Subcutaneous adipose tissue (tissue), 4 donors: ENCODE data around the gene SLAMF8. TPM values are rescaled to one million over a fixed set of nuclear protein-coding genes. Genes with fewer than 3 reads are reported as not detected.

ENCODE experiments used
- total RNA-seq, 4 donors: library from RNA; depleted of rRNA; stranded (reverse); fragments of >200 nt; gene quantifications; one replicate each; pipeline ENCODE4 v1.1.0, GENCODE V29; 2016
- TF ChIP-seq, protein P1 (sequence below): fragments of 450-650 bp; IDR thresholded peaks from one replicate; pipeline ENCODE4 v1.5.1; 2016; ENCODE audit warnings: low read depth, mild to moderate bottlenecking, control low read depth, antibody characterized with exemption, moderate library complexity

Gene SLAMF8
- total RNA-seq, 4 donors from 2014 or later, result 8.3 to 79.9 (median 14.4) TPM

GRCh38 chr1:159821171-159821867 lies 5.4 kb upstream of the SLAMF8 start:
- TF ChIP-seq, protein P1, sequence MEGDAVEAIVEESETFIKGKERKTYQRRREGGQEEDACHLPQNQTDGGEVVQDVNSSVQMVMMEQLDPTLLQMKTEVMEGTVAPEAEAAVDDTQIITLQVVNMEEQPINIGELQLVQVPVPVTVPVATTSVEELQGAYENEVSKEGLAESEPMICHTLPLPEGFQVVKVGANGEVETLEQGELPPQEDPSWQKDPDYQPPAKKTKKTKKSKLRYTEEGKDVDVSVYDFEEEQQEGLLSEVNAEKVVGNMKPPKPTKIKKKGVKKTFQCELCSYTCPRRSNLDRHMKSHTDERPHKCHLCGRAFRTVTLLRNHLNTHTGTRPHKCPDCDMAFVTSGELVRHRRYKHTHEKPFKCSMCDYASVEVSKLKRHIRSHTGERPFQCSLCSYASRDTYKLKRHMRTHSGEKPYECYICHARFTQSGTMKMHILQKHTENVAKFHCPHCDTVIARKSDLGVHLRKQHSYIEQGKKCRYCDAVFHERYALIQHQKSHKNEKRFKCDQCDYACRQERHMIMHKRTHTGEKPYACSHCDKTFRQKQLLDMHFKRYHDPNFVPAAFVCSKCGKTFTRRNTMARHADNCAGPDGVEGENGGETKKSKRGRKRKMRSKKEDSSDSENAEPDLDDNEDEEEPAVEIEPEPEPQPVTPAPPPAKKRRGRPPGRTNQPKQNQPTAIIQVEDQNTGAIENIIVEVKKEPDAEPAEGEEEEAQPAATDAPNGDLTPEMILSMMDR, result no peak

DNA sequence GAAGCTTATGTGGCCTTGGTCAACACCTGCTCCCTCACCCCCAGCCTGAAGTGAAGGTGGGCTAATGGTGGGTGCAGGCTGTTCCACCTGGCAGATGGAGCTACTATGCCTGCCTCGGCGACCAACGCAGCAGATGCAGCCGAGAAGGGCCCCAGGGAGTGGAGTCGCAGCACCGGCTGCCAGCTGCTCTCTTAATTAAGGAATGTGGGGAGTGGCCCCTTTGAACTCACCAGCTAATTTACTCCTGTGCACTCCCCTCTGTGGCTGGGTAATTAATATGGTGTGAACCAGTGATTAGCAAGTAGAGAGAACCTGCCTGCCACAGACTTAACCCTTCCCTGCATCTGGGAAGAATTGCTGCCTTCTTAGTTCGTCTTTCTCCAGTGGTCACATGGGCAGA lies 3.3 kb upstream of the SLAMF8 start:
- TF ChIP-seq, protein P1, result no peak

DNA sequence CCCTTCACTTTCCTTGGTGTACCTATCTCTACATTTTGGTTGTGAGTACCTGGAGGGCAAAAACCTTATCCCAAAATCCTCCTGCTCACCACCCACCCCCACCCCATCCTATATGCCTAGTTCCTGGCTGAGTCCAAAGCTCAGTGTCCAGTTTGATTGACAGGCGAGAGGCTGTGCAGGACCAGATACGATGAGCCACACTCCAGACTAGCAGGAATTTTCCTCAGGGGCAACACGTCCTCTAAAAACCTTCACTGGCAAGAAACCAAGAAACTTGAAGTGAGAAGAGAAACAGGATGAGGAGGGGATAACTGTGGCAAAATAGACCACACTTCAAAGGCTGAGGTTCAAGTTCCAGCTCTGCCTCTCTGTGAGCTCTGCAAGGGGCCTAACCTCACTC lies 1.1 kb upstream of the SLAMF8 start:
- TF ChIP-seq, protein P1, result no peak

DNA sequence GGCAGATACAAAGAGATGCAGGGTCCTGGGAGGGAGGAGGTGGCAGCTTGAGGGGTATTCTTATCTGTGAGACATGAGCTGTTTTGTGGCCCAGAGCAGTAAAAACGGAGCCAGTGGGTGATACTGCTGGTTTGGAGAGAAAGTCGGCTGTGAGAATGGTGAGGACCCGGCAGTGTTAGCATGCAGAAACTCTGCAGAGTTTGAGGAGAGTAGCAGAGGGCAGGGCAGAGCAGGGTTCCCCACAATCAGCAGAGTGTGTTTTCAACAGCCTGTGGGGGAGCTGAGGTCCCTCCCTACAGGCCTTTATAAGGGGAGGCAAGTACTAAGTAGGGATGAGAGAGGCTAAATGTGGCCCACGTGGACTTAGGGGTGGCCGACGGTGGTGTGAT lies 423 bp downstream of the SLAMF8 start:
- TF ChIP-seq, protein P1, result no peak

- TF ChIP-seq, protein P1, result no peak
Measured at GRCh38 chr1:159827549-159827948, 876 bp downstream of the SLAMF8 start.

- TF ChIP-seq, protein P1, result no peak
Measured at GRCh38 chr1:159828176-159828575, 1.5 kb downstream of the SLAMF8 start.

DNA sequence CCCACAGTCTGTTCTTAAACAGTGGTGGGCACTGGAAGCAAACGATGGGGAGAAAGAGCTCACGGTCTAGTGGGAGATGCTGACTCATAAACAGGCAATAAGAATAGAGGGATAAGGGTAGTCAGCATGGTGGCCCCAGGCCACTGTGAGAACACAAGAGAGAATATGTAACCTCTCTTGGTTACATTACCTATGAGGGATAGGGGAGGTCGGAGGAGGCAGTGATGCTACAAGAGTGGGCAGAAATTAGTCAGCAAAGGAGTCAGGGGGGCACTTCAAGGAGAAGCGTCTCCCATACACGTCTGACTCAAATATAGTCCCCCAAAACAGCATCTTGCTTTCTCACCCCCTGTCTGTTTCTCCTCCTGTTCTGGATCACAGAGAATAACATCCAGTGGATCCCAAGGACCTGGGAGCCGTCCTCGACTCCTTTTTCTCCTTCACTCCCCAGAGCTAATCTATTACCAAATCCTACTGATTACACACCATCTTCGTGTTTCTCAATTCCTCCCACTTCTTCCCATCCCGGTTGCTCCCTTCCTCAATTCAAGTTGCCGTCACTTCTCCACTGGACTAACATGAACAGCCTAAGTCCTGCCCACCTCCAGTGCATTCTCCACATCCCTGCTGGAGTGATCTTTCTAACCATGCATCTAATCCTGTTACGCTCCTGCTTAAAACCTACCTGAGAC lies 2.1 kb downstream of the SLAMF8 start:
- TF ChIP-seq, protein P1, result no peak
